Activated naive CD4-positive, alpha-beta T cell treated with anti-CD3 and anti-CD28 coated beads, Interleukin-2, amount 10 ng/mL, durations not matched to agents 7 days and 5 days (primary cell): Measurements from ENCODE around the gene DAND5.
"Not testable (repeated sequence)": the region's sequence is repeated elsewhere in the genome, so short reads cannot be mapped to it uniquely, and the experiment has no call there.

Experiments used
- CTCF ChIA-PET: fragments of 350-600 bp; sonication (Branson Sonifier 250); formaldehyde crosslinking; loops from one replicate; lab custom pipeline; 2021; ENCODE audit warnings: antibody characterized with exemption; lab: Charles Lee
- DNase-seq: peaks from one replicate; pipeline ENCODE4 v3.0.0-alpha.2; 2020
- H3K27ac Mint-ChIP-seq: one replicate; pipeline ENCODE4 v1.8.0; 2021; ENCODE audit warnings: mild to moderate bottlenecking, moderate library complexity, mixed read lengths
- H3K27me3 Mint-ChIP-seq: one replicate; pipeline ENCODE4 v1.8.0; 2021; ENCODE audit warnings: mild to moderate bottlenecking, mixed read lengths
- H3K36me3 Mint-ChIP-seq: one replicate; pipeline ENCODE4 v1.8.0; 2021; ENCODE audit warnings: mixed read lengths
- H3K4me1 Mint-ChIP-seq: one replicate; pipeline ENCODE4 v1.8.0; 2021; ENCODE audit warnings: mixed read lengths
- H3K4me3 Mint-ChIP-seq: one replicate; pipeline ENCODE4 v1.8.0; 2021; ENCODE audit warnings: mild to moderate bottlenecking, moderate library complexity, mixed read lengths
- H3K9me3 Mint-ChIP-seq: one replicate; pipeline ENCODE4 v1.8.0; 2021; ENCODE audit warnings: mixed read lengths

Gene DAND5

DNA sequence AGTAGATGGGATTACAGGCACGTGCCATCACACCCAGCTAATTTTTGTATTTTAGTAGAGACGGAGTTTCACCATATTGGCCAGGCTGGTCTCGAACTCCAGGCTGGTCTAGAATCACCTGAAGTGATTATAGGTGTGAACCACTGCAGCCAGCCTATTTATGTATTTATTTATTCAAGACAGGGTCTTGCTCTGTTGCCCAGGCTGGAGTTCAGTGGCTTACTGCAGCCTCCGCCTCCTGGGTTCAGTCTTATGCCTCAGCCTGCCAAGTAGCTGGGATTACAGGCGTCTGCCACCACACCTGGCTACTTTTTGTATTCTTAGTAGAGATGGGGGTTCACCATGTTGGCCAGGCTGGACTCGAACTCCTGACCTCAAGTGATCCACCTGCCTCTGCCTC, 17.3 kb upstream of the DAND5 start:
- H3K36me3 Mint-ChIP-seq = peaks cover 60% of the 10 kb centered on the region
- CTCF ChIA-PET, H3K27me3 Mint-ChIP-seq, H3K9me3 Mint-ChIP-seq, H3K4me3 Mint-ChIP-seq, DNase-seq, H3K27ac Mint-ChIP-seq: not testable (repeated sequence)
- peaks cover 44% of the 10 kb centered on the region for H3K4me1 Mint-ChIP-seq

DNA sequence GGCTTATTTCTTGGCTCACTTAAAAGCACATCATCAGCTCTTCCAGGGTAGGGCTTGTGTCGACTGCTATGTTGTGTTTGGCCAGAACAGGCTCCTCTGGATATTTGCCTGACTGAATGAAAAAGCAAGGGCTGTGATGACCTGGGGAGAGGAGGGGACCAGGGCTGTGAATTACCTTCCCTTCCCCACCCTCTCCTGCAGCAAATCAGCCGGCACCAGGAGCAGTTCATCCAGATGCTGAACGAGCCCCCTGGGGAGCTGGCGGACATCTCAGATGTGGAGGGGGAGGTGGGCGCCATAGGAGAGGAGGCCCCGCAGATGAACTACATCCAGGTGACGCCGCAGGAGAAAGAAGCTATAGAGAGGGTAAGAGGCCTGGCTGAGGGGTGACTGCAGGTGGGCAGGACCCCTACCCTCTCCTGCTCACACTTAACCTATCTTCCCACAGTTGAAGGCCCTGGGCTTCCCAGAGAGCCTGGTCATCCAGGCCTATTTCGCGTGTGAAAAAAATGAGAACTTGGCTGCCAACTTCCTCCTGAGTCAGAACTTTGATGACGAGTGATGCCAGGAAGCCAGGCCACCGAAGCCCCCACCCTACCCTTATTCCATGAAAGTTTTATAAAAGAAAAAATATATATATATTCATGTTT, 16.8 kb upstream of the DAND5 start:
- no peaks in the 10 kb centered on the region for H3K27me3 Mint-ChIP-seq
- H3K9me3 Mint-ChIP-seq = no peaks in the 10 kb centered on the region
- no peak for DNase-seq
- H3K4me3 Mint-ChIP-seq = no peak overlapping the region
- peaks cover 44% of the 10 kb centered on the region for H3K4me1 Mint-ChIP-seq
- peaks cover 60% of the 10 kb centered on the region for H3K36me3 Mint-ChIP-seq
- CTCF ChIA-PET = interaction anchor here (1.2 to 4.9 kb wide), 2 partner anchors 12 to 68 kb away, joined by 3 to 30 read pairs; no protein-coding TSS in a partner anchor
- H3K27ac Mint-ChIP-seq = no peak overlapping the region

GRCh38 chr19:12953138-12953798, 16.1 kb upstream of the DAND5 start:
- peaks cover 43% of the 10 kb centered on the region for H3K4me1 Mint-ChIP-seq
- no peaks in the 10 kb centered on the region for H3K9me3 Mint-ChIP-seq
- peaks cover 53% of the 10 kb centered on the region for H3K36me3 Mint-ChIP-seq
- no peak for DNase-seq
- CTCF ChIA-PET = interaction anchor here (1.2 to 4.9 kb wide), 2 partner anchors 12 to 68 kb away, joined by 3 to 30 read pairs; no protein-coding TSS in a partner anchor
- H3K27me3 Mint-ChIP-seq = no peaks in the 10 kb centered on the region
- no peak overlapping the region for H3K4me3 Mint-ChIP-seq
- H3K27ac Mint-ChIP-seq = no peak overlapping the region

DNA sequence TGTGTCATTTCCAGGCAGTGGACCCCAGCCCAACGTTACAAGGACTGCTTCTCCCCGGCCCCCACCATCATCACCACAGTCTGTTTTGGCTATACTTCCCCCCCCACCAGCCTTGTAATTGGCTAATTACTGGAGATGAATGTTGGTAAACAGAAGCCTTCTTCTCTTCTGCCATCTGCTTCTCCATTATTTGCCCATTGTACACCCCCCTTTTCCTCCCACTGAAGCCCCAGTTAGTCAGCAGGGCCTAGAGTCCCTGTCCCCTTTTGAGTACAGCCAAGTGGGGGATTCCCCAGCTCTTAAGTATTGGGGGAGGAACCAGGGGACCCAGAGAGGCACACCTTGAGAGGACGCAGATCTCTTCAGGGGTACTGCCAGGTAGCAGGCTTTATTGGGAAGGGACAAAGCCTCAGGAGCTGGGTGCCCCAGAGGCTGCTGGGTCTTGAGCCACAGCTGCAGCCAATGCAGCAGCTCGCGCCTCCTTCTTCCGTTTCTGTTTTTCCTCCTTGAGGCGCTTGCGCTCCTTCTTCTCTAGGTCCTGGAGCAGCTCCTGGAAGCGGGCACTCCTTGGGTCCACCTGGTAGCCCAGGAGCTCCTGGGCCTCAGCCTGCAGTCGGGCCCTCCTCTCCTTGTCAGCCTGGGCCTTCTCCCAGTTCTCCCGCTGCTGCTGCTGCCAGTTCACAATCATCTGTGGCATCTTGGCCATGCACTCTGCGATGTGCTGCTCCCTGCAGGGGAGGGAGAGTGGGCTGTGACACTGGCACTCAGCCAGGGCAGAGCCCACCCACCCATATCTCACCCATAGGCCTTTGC, 15.4 kb upstream of the DAND5 start:
- DNase-seq = no peak
- peaks cover 50% of the 10 kb centered on the region for H3K36me3 Mint-ChIP-seq
- H3K4me3 Mint-ChIP-seq = no peak overlapping the region
- H3K27ac Mint-ChIP-seq = peak overlapping the region; percentile 84
- CTCF ChIA-PET = interaction anchor here (4.9 kb wide), 1 partner anchor 11 kb away, joined by 30 read pairs; no protein-coding TSS in a partner anchor
- H3K4me1 Mint-ChIP-seq = peaks cover 44% of the 10 kb centered on the region
- H3K9me3 Mint-ChIP-seq = no peaks in the 10 kb centered on the region
- no peaks in the 10 kb centered on the region for H3K27me3 Mint-ChIP-seq

GRCh38 chr19:12954612-12954962, 14.8 kb upstream of the DAND5 start:
- H3K9me3 Mint-ChIP-seq = no peaks in the 10 kb centered on the region
- DNase-seq = no peak
- H3K4me3 Mint-ChIP-seq = no peak overlapping the region
- no peaks in the 10 kb centered on the region for H3K27me3 Mint-ChIP-seq
- CTCF ChIA-PET = interaction anchor here (4.9 kb wide), 1 partner anchor 10 kb away, joined by 30 read pairs; no protein-coding TSS in a partner anchor
- peaks cover 45% of the 10 kb centered on the region for H3K36me3 Mint-ChIP-seq
- H3K4me1 Mint-ChIP-seq = peaks cover 44% of the 10 kb centered on the region
- H3K27ac Mint-ChIP-seq = peak overlapping the region; percentile 84

DNA sequence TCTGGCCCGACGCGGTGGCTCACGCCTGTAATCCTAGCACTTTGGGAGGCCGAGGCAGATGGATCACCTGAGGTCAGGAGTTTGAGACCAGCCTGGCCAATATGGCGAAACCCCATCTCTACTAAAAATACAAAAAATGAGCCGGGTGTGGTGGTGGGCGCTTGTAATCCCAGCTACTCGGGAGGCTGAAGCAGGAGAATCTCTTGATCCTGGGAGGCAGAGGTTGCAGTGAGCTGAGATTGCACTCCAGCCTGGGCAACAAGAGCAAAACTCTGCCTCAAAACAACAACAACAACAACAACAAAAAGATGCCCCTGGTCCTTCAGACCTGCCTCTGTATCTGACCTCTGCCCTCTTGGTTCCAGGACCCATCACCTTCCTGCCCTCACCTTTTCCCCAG, 13.8 kb upstream of the DAND5 start:
- H3K9me3 Mint-ChIP-seq, H3K27me3 Mint-ChIP-seq, DNase-seq: not testable (repeated sequence)
- H3K4me1 Mint-ChIP-seq = peaks cover 37% of the 10 kb centered on the region
- peak overlapping the region; percentile 84 for H3K4me3 Mint-ChIP-seq
- CTCF ChIA-PET = interaction anchor here (0.6 to 4.9 kb wide), 4 partner anchors 9 to 1492 kb away, joined by 3 to 30 read pairs (median 5); no protein-coding TSS in a partner anchor
- peaks cover 36% of the 10 kb centered on the region for H3K36me3 Mint-ChIP-seq
- H3K27ac Mint-ChIP-seq = peak overlapping the region; percentile 87

- no peak for DNase-seq
- Mint-ChIP-seq H3K36me3 (peaks cover 32% of the 10 kb centered on the region), H3K4me3 (peak overlapping the region; percentile 84), H3K4me1 (peaks cover 35% of the 10 kb centered on the region), H3K27me3 (no peaks in the 10 kb centered on the region), H3K27ac (peak overlapping the region; percentile 87), H3K9me3 (no peaks in the 10 kb centered on the region)
- CTCF ChIA-PET = interaction anchor here (1.0 to 4.9 kb wide), 3 partner anchors 9 to 71 kb away, joined by 3 to 30 read pairs (median 6); no protein-coding TSS in a partner anchor
Observed at GRCh38 chr19:12955996-12956395, 13.4 kb upstream of the DAND5 start.

- DNase-seq = peak; percentile 88
- Mint-ChIP-seq H3K9me3 (no peaks in the 10 kb centered on the region), H3K27me3 (no peaks in the 10 kb centered on the region), H3K36me3 (peaks cover 24% of the 10 kb centered on the region), H3K4me3 (peak within 1 kb of the TSS; percentile 86), H3K4me1 (peaks cover 35% of the 10 kb centered on the region), H3K27ac (peak within 1 kb of the TSS; percentile 93)
- CTCF ChIA-PET = interaction anchor here (0.6 to 4.9 kb wide), 4 partner anchors 8 to 72 kb away, joined by 3 to 30 read pairs (median 6); no protein-coding TSS in a partner anchor
Observed at GRCh38 chr19:12956446-12957388, 12.7 kb upstream of the DAND5 start, which contains the start of gene GADD45GIP1. TSS of gene GADD45GIP1 (minus strand) at chr19:12957223. CDS start at chr19:12957212, 11 bp downstream.

- not testable (repeated sequence) for H3K9me3 Mint-ChIP-seq, DNase-seq, H3K27me3 Mint-ChIP-seq
- H3K36me3 Mint-ChIP-seq = peaks cover 20% of the 10 kb centered on the region
- H3K27ac Mint-ChIP-seq = peak overlapping the region; percentile 93
- H3K4me1 Mint-ChIP-seq = peaks cover 35% of the 10 kb centered on the region
- H3K4me3 Mint-ChIP-seq = peak overlapping the region; percentile 86
- CTCF ChIA-PET = interaction anchor here (0.6 to 4.9 kb wide), 2 partner anchors 8 to 25 kb away, joined by 5 to 30 read pairs; no protein-coding TSS in a partner anchor
Observed at GRCh38 chr19:12957389-12957952, 11.9 kb upstream of the DAND5 start.

DNA sequence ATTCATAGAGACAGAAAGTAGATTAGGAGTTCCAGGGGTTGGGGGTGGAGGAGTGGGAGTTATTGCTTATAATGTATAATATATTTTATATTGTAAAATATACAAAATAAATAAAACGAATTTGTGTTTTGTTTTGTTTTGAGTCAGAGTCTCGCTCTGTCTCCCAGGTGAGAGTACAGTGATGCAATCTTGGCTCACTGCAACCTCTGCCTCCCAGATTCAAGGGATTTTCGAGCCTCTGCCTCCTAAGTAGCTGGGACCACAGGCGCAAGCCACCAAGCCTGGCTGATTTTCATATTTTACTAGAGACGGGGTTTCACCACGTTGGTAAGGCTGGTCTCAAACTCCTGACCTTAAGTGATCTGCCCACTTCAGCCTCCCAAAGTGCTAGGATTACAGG, 9.9 kb upstream of the DAND5 start:
- CTCF ChIA-PET = no interaction called here
- Mint-ChIP-seq H3K27ac (no peak overlapping the region), H3K9me3 (no peaks in the 10 kb centered on the region), H3K36me3 (peaks cover 8% of the 10 kb centered on the region), H3K27me3 (peaks cover 18% of the 10 kb centered on the region), H3K4me1 (peaks cover 27% of the 10 kb centered on the region), H3K4me3 (no peak overlapping the region)
- DNase-seq = no peak

DNA sequence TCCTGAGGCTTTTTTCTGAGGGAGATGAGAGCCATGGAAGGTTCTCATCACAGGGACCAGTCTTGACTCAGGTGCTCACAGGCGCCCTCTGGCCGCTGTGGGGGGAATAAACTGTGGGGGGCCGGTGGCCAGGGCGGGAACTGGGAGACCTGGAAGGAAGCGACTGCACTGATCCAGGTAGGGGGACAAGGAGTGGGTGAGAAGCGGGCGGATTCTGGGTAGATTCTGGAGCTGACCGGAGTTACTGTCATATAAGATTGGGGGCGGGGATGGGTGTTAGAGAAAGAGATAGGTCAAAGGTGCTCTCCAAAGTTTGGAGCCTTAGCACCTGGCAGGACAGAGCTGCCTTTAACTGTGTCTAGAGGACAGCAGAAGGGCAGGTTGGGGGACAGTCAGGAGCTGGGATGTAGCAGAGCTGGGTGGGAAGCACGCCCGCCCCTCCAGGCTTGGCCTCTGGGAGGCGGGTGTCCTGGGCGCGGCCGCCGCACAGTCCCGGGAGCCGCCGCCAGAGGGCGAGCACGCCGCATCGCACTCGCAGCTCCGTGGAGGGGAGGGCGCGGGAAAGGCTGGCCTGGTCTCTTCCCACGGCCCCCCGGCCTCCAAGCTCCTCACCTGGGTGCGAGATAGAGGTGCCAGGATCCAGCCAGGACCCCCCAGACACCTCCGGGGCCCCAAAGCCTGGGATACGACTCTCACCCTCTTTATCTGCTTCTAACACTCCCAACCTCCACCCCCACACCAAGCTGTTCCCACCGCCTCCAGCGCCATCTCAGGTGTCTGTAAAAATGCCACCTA, 4.2 kb upstream of the DAND5 start:
- no peaks in the 10 kb centered on the region for H3K9me3 Mint-ChIP-seq
- DNase-seq = peak; percentile 87
- H3K4me3 Mint-ChIP-seq = peak overlapping the region; percentile 90
- peaks cover 28% of the 10 kb centered on the region for H3K27me3 Mint-ChIP-seq
- H3K4me1 Mint-ChIP-seq = peaks cover 10% of the 10 kb centered on the region
- CTCF ChIA-PET = interaction anchor here (0.6 to 5.6 kb wide), 55 partner anchors 10 to 287 kb away, joined by 3 to 104 read pairs (median 4); partner anchors contain the start of genes DNASE2, FARSA, GADD45GIP1 and GCDH
- peak overlapping the region; percentile 89 for H3K27ac Mint-ChIP-seq
- H3K36me3 Mint-ChIP-seq = no peaks in the 10 kb centered on the region

- peak overlapping the region; percentile 61 for H3K4me3 Mint-ChIP-seq
- DNase-seq = no peak
- no peaks in the 10 kb centered on the region for H3K36me3 Mint-ChIP-seq
- peaks cover 10% of the 10 kb centered on the region for H3K4me1 Mint-ChIP-seq
- peaks cover 33% of the 10 kb centered on the region for H3K27me3 Mint-ChIP-seq
- H3K27ac Mint-ChIP-seq = no peak overlapping the region
- no peaks in the 10 kb centered on the region for H3K9me3 Mint-ChIP-seq
- CTCF ChIA-PET = interaction anchor here (0.6 to 5.6 kb wide), 54 partner anchors 11 to 696 kb away, joined by 3 to 104 read pairs (median 4); partner anchors contain the start of genes DNASE2, FARSA, GADD45GIP1 and GCDH
Observed at GRCh38 chr19:12965812-12966135, 3.6 kb upstream of the DAND5 start.
